A673 (cell line): ENCODE results near the gene PDE4B. TPM values are rescaled to one million over a fixed set of nuclear protein-coding genes. Genes with fewer than 3 reads are reported as not detected.

Experiments
- BruUV-seq: library from RNA; stranded (reverse); fragments of 400-500 nt; replicated peaks from 2 replicates; lab custom pipeline; 2021; lab: Mats Ljungman, UMichigan
- CTCF ChIA-PET: fragments of 300-600 bp; sonication (Branson Sonifier 250); formaldehyde crosslinking; loops from one replicate; lab custom pipeline; 2022; ENCODE audit warnings: antibody characterized with exemption; lab: Charles Lee
- POLR2A ChIA-PET: fragments of 300-600 bp; sonication (Branson Sonifier 250); formaldehyde crosslinking; loops from one replicate; lab custom pipeline; 2022; ENCODE audit warnings: antibody characterized with exemption; ENCODE audit not compliant: low non-redundant PET; lab: Charles Lee
- DNase-seq: peaks from one replicate; pipeline ENCODE4 v3.0.0-alpha.2; 2015; ENCODE audit warnings: low spot score
- H3K27ac ChIP-seq: fragments of 200-600 bp; sonication (generic); 2 replicates; pipeline ENCODE4 v1.5.1; 2016; ENCODE audit warnings: mixed run types, low read depth, mild to moderate bottlenecking, mixed read lengths, antibody characterized with exemption, low read length; ENCODE audit not compliant: poor library complexity, severe bottlenecking
- H3K27me3 ChIP-seq: fragments of 200-600 bp; sonication (generic); replicated peaks from 2 replicates; pipeline ENCODE4 v1.6.1; 2017; ENCODE audit warnings: mixed run types, low read depth, mild to moderate bottlenecking, mixed read lengths, antibody characterized with exemption, low read length; ENCODE audit not compliant: insufficient read depth, poor library complexity
- H3K36me3 ChIP-seq: fragments of 200-600 bp; sonication (generic); 2 replicates; pipeline ENCODE4 v1.6.1; 2016; ENCODE audit warnings: mixed run types, mild to moderate bottlenecking, mixed read lengths, antibody characterized with exemption, low read length; ENCODE audit not compliant: insufficient read depth, poor library complexity, severe bottlenecking
- H3K4me1 ChIP-seq: fragments of 200-600 bp; sonication (generic); 2 replicates; pipeline ENCODE4 v1.6.1; 2017; ENCODE audit warnings: mixed run types, mild to moderate bottlenecking, mixed read lengths, antibody characterized with exemption, low read length; ENCODE audit not compliant: insufficient read depth, poor library complexity, severe bottlenecking
- H3K4me3 ChIP-seq: fragments of 200-600 bp; sonication (generic); 2 replicates; pipeline ENCODE4 v1.5.1; 2016; ENCODE audit warnings: low read depth, mixed run types, mild to moderate bottlenecking, mixed read lengths, low read length; ENCODE audit not compliant: poor library complexity, severe bottlenecking
- H3K9me3 ChIP-seq: fragments of 200-600 bp; sonication (generic); 2 replicates; pipeline ENCODE4 v1.6.1; 2016; ENCODE audit warnings: mixed run types, low read depth, mild to moderate bottlenecking, mixed read lengths, antibody characterized with exemption, low read length; ENCODE audit not compliant: poor library complexity, severe bottlenecking
- CTCF ChIP-seq: fragments of 300-800, 200-600 bp; sonication (generic); conservative IDR thresholded peaks from 2 replicates; pipeline ENCODE4 v1.5.1; 2017; ENCODE audit warnings: low read depth, mild to moderate bottlenecking, antibody characterized with exemption, low read length, moderate library complexity, mixed read lengths
- EZH2 ChIP-seq: fragments of 200-600 bp; sonication (generic); IDR thresholded peaks from 2 replicates; pipeline ENCODE4 v1.6.1; 2017; ENCODE audit warnings: borderline replicate concordance, low read depth, mild to moderate bottlenecking, mixed read lengths, antibody characterized with exemption, low read length; ENCODE audit not compliant: poor library complexity, severe bottlenecking
- intact Hi-C: fragments of 100-400 bp; cut with micrococcal nuclease; formaldehyde crosslinking; loops from one replicate; pipeline ENCODE4 v1.10.0; 2022; ENCODE audit not compliant: unreplicated experiment
- total RNA-seq: library from RNA; stranded (reverse); gene quantifications from 2 replicates; pipeline ENCODE4 v1.2.3, GENCODE V29; 2021

PDE4B gene
- total RNA-seq, 1 experiment from 2014 or later = 20.0 TPM

- no peak overlapping the region for H3K27ac ChIP-seq
- intact Hi-C loops = no loop called here
These were observed 414.8 kb downstream of the PDE4B start for GRCh38 chr1:66207484-66207883.

GRCh38 chr1:66208632-66209031, 415.9 kb downstream of the PDE4B start:
- intact Hi-C loops = no loop called here
- no peak for DNase-seq
- POLR2A ChIA-PET = no interaction called here
- no peaks in the 10 kb centered on the region for H3K9me3 ChIP-seq
- no peaks in the 10 kb centered on the region for H3K27me3 ChIP-seq
- no peaks in the 10 kb centered on the region for H3K4me1 ChIP-seq
- BruUV-seq = no TSS peak
- no peak overlapping the region for H3K4me3 ChIP-seq
- no peak for TF ChIP-seq CTCF
- no peak for TF ChIP-seq EZH2
- CTCF ChIA-PET = no interaction called here
- H3K36me3 ChIP-seq = no peaks in the 10 kb centered on the region
- H3K27ac ChIP-seq = no peak overlapping the region

More at GRCh38 chr1:66207484-66207883, 414.8 kb downstream of the PDE4B start:
- no peak overlapping the region for H3K4me3 ChIP-seq
- no peaks in the 10 kb centered on the region for H3K27me3 ChIP-seq
- ChIA-PET CTCF (no interaction called here), POLR2A (no interaction called here)
- no peaks in the 10 kb centered on the region for H3K4me1 ChIP-seq
- DNase-seq = peak; percentile 35
- BruUV-seq = no TSS peak
- no peaks in the 10 kb centered on the region for H3K9me3 ChIP-seq
- TF ChIP-seq EZH2 (no peak), CTCF (no peak)
- no peaks in the 10 kb centered on the region for H3K36me3 ChIP-seq

GRCh38 chr1:66210635-66211244, 418.0 kb downstream of the PDE4B start:
- no peak overlapping the region for H3K4me3 ChIP-seq
- no peak for DNase-seq
- CTCF ChIA-PET = no interaction called here
- no peak overlapping the region for H3K27ac ChIP-seq
- POLR2A ChIA-PET = no interaction called here
- intact Hi-C loops = no loop called here
- H3K27me3 ChIP-seq = no peaks in the 10 kb centered on the region
- no peaks in the 10 kb centered on the region for H3K36me3 ChIP-seq
- TF ChIP-seq EZH2 = no peak
- no peak for TF ChIP-seq CTCF
- no TSS peak for BruUV-seq
- no peaks in the 10 kb centered on the region for H3K4me1 ChIP-seq
- H3K9me3 ChIP-seq = no peaks in the 10 kb centered on the region
